GM12878 (cell line): ENCODE results near the gene PPFIA3. TPM values are rescaled to one million over a fixed set of nuclear protein-coding genes. Genes with fewer than 3 reads are reported as not detected.

Experiments used
- ATAC-seq: fragments of 200-7000 bp; cut with Tn5 transposase; 3 replicates; pipeline ENCODE4 v1.9.1; 2020; ENCODE audit warnings: mild to moderate bottlenecking, moderate library complexity
- BruUV-seq: library from RNA; stranded (reverse); fragments of 400-500 nt; replicated peaks from 2 replicates; lab custom pipeline; 2021; lab: Mats Ljungman, UMichigan
- CTCF ChIA-PET: fragments of 300-600 bp; sonication (Branson Sonifier 250); formaldehyde crosslinking; extraction: SDS; loops from one replicate; lab custom pipeline; 2021; ENCODE audit warnings: inconsistent platforms; lab: Yijun Ruan, JAX
- POLR2A ChIA-PET: fragments of 350-600 bp; formaldehyde crosslinking; extraction: SDS; loops from one replicate; lab custom pipeline; 2021; ENCODE audit warnings: inconsistent platforms; lab: Charles Lee
- RAD21 ChIA-PET: fragments of 300-600 bp; sonication (Branson Sonifier 250); formaldehyde crosslinking; loops from one replicate; lab custom pipeline; 2023; ENCODE audit warnings: antibody characterized with exemption; ENCODE audit not compliant: unreplicated experiment; lab: Charles Lee
- SMC1A ChIA-PET: fragments of 300-600 bp; sonication (Branson Sonifier 250); formaldehyde crosslinking; loops from one replicate; lab custom pipeline; 2023; ENCODE audit not compliant: unreplicated experiment, uncharacterized antibody; lab: Charles Lee
- DNase-seq: peaks from one replicate; pipeline ENCODE4 v3.0.0-alpha.2; 2011; ENCODE audit warnings: low read depth, low spot score
- FAIRE-seq: peaks from 3 replicates; lab custom pipeline; 2011; peaks lifted over from hg19 to GRCh38; lab: Jason Lieb, UNC
- H2AFZ ChIP-seq: 2 replicates; pipeline ENCODE4 v1.6.0; 2011; ENCODE audit warnings: low read depth, low read length, control low read depth; ENCODE audit not compliant: control insufficient read depth
- H3K27ac ChIP-seq: 2 replicates; pipeline ENCODE4 v1.5.1; 2011; ENCODE audit warnings: control low read depth; ENCODE audit not compliant: control insufficient read depth, insufficient read depth
- H3K27me3 ChIP-seq, 2 experiments: replicated peaks in 1 of 2; 2 replicates each; pipeline versions ENCODE4 v1.6.0 to v1.6.1; 2011; ENCODE audit warnings: low read length in 1 of 2; ENCODE audit not compliant: control insufficient read depth in 2 of 2, insufficient read depth in 2 of 2
- H3K36me3 ChIP-seq, 2 experiments: 2 replicates each; pipeline ENCODE4 v1.5.1; 2011; ENCODE audit warnings: low read length in 1 of 2; ENCODE audit not compliant: control insufficient read depth in 2 of 2, insufficient read depth in 2 of 2
- H3K4me1 ChIP-seq: 2 replicates; pipeline ENCODE4 v1.6.1; 2011; ENCODE audit warnings: mild to moderate bottlenecking, low read length, moderate library complexity, mixed read lengths; ENCODE audit not compliant: control insufficient read depth, insufficient read depth
- H3K4me2 ChIP-seq: 2 replicates; pipeline ENCODE4 v1.6.0; 2011; ENCODE audit warnings: control low read depth; ENCODE audit not compliant: control insufficient read depth, insufficient read depth
- H3K4me3 ChIP-seq: fragments of 200-600 bp; sonication (generic); 2 replicates; pipeline ENCODE4 v1.5.1; 2016
- H3K79me2 ChIP-seq: 2 replicates; pipeline ENCODE4 v1.6.0; 2011; ENCODE audit warnings: low read length; ENCODE audit not compliant: control insufficient read depth, insufficient read depth
- H3K9ac ChIP-seq: 2 replicates; pipeline ENCODE4 v1.8.0; 2011; ENCODE audit warnings: low read length, control low read depth, mixed read lengths; ENCODE audit not compliant: control insufficient read depth, insufficient read depth
- H3K9me3 ChIP-seq: replicated peaks from 3 replicates; pipeline ENCODE4 v1.5.1; 2011; ENCODE audit warnings: mild to moderate bottlenecking, low read length; ENCODE audit not compliant: control insufficient read depth, insufficient read depth
- H4K20me1 ChIP-seq: 2 replicates; pipeline ENCODE4 v1.6.0; 2011; ENCODE audit not compliant: control insufficient read depth, insufficient read depth
- BACH1 ChIP-seq: fragments of 450-650 bp; IDR thresholded peaks from 2 replicates; pipeline ENCODE4 v1.6.1; 2017; ENCODE audit warnings: mild to moderate bottlenecking, borderline replicate concordance
- BCL11A ChIP-seq: IDR thresholded peaks from 2 replicates; pipeline ENCODE4 v1.6.1; 2011; ENCODE audit warnings: low read depth, low read length
- IRF3 ChIP-seq: fragments of 450-650 bp; IDR thresholded peaks from 2 replicates; pipeline ENCODE4 v1.6.1; 2014; ENCODE audit warnings: mild to moderate bottlenecking
- MYC ChIP-seq: IDR thresholded peaks from 2 replicates; pipeline ENCODE4 v1.6.1; 2011; ENCODE audit warnings: mild to moderate bottlenecking, low read length, moderate library complexity, inconsistent platforms; ENCODE audit not compliant: insufficient read depth, insufficient replicate concordance, insufficient read length, severe bottlenecking
- NR2C2 ChIP-seq: IDR thresholded peaks from 2 replicates; pipeline ENCODE4 v1.6.1; 2011; ENCODE audit warnings: borderline replicate concordance, low read depth; ENCODE audit not compliant: control insufficient read depth, insufficient read length
- POLR2A ChIP-seq: IDR thresholded peaks from 2 replicates; pipeline ENCODE4 v1.6.1; 2011; ENCODE audit warnings: low read depth, mild to moderate bottlenecking, low read length
- RELB ChIP-seq: fragments of 450-650 bp; IDR thresholded peaks from 2 replicates; pipeline ENCODE4 v1.6.1; 2017; ENCODE audit warnings: low read depth, mild to moderate bottlenecking, moderate library complexity
- SMC3 ChIP-seq: IDR thresholded peaks from 2 replicates; pipeline ENCODE4 v1.6.1; 2011; ENCODE audit warnings: low read length, improper control_type of control experiment, borderline replicate concordance
- SRF ChIP-seq, 2 experiments: IDR thresholded peaks; 2 replicates each; pipeline ENCODE4 v1.6.1; 2011; ENCODE audit warnings: low read depth in 2 of 2, low read length in 2 of 2, mild to moderate bottlenecking in 1 of 2, moderate library complexity in 1 of 2
- ZNF622 ChIP-seq: fragments of 450-650 bp; IDR thresholded peaks from 2 replicates; pipeline ENCODE4 v1.6.1; 2017; ENCODE audit warnings: mild to moderate bottlenecking, inconsistent platforms
- WGBS: methylation state at CpG from one replicate; pipeline ENCODE4 v1.1.6; 2016; ENCODE audit warnings: low lambda C conversion rate; ENCODE audit not compliant: insufficient replicate concordance, insufficient coverage; ENCODE audit errors: missing lambda C conversion rate; 5-methylcytosine and 5-hydroxymethylcytosine counted together
- in situ Hi-C: fragments of 300-500 bp; cut with MboI; formaldehyde crosslinking; loops from 9 replicates; pipeline ENCODE4 v1.14.3; 2018; ENCODE audit warnings: mixed read lengths
- intact Hi-C: fragments of 100-400 bp; cut with micrococcal nuclease; formaldehyde crosslinking; loops from one replicate; pipeline ENCODE4 v1.14.2; 2022; ENCODE audit not compliant: unreplicated experiment
- polyA plus RNA-seq, 11 experiments: library from polyadenylated mRNA; depleted of rRNA in 4 of 11; unstranded in 6 of 11; stranded (reverse) in 5 of 11; fragments of >200 nt; fragmentation: Nextera tagmentation in 4 of 11; fragmentation: Illumina TruSeq in 1 of 11; extraction: Ambion mirVana in 4 of 11; extraction: Trizol in 1 of 11; gene quantifications; 1 replicate in 1 of 11; 2 replicates in 10 of 11; pipeline versions ENCODE4 v1.2.1 to v1.2.3, GENCODE V29; 2011 to 2016; ENCODE audit warnings: inconsistent platforms in 2 of 11, missing spikeins in 2 of 11, low read depth in 1 of 11
- total RNA-seq, 4 experiments: library from RNA; depleted of rRNA in 3 of 4; stranded (reverse); fragments of >200 nt in 3 of 4; fragmentation: Illumina TruSeq in 1 of 4; extraction: Trizol in 1 of 4; gene quantifications; 2 replicates each; pipeline versions ENCODE4 v1.2.1 to v1.2.3, GENCODE V29; 2013 to 2021

The PPFIA3 gene
- total and polyA plus RNA-seq, 10 of the 15 experiments (the other 5 are each of a cell fraction or from before 2014, with no cell fraction given): 0.11 to 1.7 (median 0.73) TPM; not detected in 3

DNA sequence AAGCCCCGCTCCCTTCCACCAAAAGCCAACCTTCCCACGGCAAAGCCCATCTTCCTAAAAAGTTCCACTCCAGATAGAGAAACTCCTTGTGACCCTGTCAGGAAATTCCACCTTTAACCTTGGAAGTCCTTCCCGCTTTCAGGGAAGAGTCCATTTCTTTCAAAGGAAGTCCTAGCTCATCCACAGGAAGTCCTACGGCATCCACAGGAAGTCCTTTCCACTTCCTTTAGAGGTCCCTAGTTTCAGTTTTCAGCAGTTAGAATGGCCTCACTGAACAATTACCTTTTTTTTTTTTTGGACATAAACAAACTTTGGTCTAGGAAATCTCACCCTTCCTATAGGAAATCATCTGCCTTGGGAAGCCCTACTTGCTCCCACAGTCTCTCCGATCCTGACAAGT lies 69.9 kb downstream of the PPFIA3 start (continued):
- TF ChIP-seq SMC3 (no peak), BCL11A (no peak), NR2C2 (no peak), IRF3 (no peak), POLR2A (no peak), SRF (IDR thresholded peaks at IDR 0.05; ENCODE audit: low read depth in 2 of 2, low read length in 2 of 2) (no peak)
- TF ChIP-seq, all 136 proteins: peak for 0

DNA sequence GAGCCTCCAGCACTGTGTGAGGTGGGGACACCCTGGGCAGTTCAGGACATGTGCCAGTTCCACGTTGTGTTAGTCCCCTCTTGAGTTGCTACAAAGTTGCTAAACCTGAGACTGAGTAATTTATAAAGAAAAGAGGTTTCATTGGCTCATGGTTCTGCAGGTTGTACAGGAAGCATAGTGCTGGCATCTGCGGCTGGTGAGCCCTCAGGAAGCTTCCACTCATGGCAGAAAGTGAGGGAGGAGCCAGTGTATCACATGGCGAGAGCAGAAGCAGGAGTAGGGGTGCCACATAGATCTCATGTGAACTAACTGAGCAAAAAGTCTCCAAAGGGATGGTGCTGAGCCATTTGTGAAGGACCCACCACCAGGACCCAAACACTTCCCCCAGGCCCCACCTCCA lies 71.4 kb downstream of the PPFIA3 start:
- H3K79me2 ChIP-seq: no peaks in the 10 kb centered on the region
- in situ Hi-C loops: no loop called here
- no peak overlapping the region for H2AFZ ChIP-seq
- ATAC-seq (no peak), FAIRE-seq (no peak), DNase-seq (no peak)
- POLR2A ChIA-PET: no interaction called here
- RAD21 ChIA-PET: no interaction called here
- BruUV-seq: no TSS peak
- SMC1A ChIA-PET: no interaction called here
- H3K9me3 ChIP-seq: no peaks in the 10 kb centered on the region
- no peak overlapping the region for H3K27ac ChIP-seq
- no peaks in the 10 kb centered on the region for H4K20me1 ChIP-seq
- CTCF ChIA-PET: interaction anchor here (6.1 kb wide), 1 partner anchor 8 kb away, joined by 32 read pairs; no protein-coding TSS in a partner anchor
- no peaks in the 10 kb centered on the region for H3K27me3 ChIP-seq
- H3K4me2 ChIP-seq: no peak overlapping the region
- H3K4me1 ChIP-seq: no peaks in the 10 kb centered on the region
- 21% methylated on average over 3 of the region's 3 CpGs for WGBS
- H3K4me3 ChIP-seq: no peak overlapping the region
- TF ChIP-seq RELB: no peak
- TF ChIP-seq SMC3: no peak
- no peak for TF ChIP-seq MYC
- no peak for TF ChIP-seq ZNF622
- no peak for TF ChIP-seq BACH1
- no peak overlapping the region for H3K9ac ChIP-seq
- intact Hi-C loops: no loop called here
- no peaks in the 10 kb centered on the region for H3K36me3 ChIP-seq
